GM21526 (cell line): Measurements from ENCODE around the gene POTEC.
"Not testable (repeated sequence)": the region's sequence is repeated elsewhere in the genome, so short reads cannot be mapped to it uniquely, and the experiment has no call there.

Experiments
- ATAC-seq: cut with Tn5 transposase; IDR thresholded peaks from one replicate; pipeline ENCODE4 v1.9.1; 2021; ENCODE audit warnings: moderate library complexity; ENCODE audit not compliant: unreplicated experiment, low FRiP score

Gene POTEC

GRCh38 chr18:14543446-14543964 lies at the start of gene POTEC:
Gene POTEC (minus strand): TSS chr18:14543600. CDS start chr18:14543146, 454 bp downstream.
- ATAC-seq = not testable (repeated sequence)

DNA sequence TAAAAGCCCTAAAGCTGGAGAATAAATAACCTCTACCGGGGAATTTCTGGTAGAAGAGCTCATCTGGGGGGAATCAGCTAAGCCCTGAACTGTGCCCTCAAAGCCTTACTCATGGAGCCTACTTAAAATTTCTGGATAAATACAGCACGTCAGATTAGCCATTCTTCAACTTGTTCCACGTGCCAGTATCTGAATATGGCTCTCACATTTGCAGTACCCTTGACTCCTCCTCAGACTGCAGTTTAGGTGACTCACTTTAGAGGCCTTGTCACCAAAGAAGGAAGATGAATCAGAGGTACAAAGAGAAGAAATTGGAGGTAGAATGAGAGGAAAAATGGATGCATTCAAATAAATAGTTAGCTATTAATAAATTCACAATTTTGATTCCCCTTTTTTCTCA lies 34.6 kb upstream of the POTEC start:
- ATAC-seq = no peak

GRCh38 chr18:14559502-14559901 lies 16.1 kb upstream of the POTEC start:
- not testable (repeated sequence) for ATAC-seq

DNA sequence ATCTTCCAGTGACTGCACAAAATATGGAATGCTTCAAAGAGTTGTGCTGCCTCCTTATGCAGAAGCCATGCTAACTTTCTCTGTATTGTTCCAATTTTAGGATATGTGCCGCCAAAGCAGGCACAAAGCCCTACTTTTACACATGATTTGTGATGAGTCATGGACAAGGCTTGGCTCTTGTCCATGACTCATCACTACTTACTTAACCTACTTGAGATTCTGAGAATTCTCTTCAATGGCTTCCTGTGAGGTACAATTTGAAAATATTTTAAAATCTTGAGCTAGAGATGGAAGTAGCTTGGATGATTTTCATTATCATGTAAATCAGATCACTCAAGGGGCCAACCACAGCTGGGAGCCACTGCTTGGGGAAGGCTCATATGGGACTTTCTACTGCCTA lies 11.7 kb downstream of the POTEC start:
- not testable (repeated sequence) for ATAC-seq

GRCh38 chr18:14510707-14511106 lies 32.7 kb downstream of the POTEC start:
- not testable (repeated sequence) for ATAC-seq

GRCh38 chr18:14503691-14504090 lies 39.7 kb downstream of the POTEC start:
- ATAC-seq = not testable (repeated sequence)

GRCh38 chr18:14501894-14502293 lies 41.5 kb downstream of the POTEC start:
- ATAC-seq = not testable (repeated sequence)

GRCh38 chr18:14489256-14490014 lies 54.0 kb downstream of the POTEC start:
- ATAC-seq = not testable (repeated sequence)

- ATAC-seq = not testable (repeated sequence)
These were observed 54.6 kb downstream of the POTEC start for GRCh38 chr18:14488789-14489188.

- ATAC-seq = not testable (repeated sequence)
These were observed 56.3 kb downstream of the POTEC start for GRCh38 chr18:14486926-14487580.

DNA sequence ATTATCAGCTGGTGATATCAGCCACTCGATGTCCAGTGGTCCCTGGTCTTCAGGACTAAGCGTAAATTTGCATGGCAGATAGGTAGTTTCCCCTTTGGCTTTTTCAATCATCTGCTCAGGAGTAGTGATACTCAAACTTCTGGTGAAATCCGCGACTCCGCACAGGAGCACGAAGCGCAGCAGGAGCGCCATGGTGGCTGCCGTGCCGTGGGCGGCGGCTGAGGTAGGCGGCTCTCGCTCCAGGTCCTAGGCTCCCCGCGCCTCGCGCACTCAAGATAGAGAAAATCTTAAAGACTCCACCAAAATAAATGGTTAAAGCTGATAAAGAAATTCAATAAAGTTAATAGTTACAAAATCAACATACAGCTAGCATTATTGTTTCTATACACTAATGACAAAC lies 64.3 kb downstream of the POTEC start:
- ATAC-seq = not testable (repeated sequence)

GRCh38 chr18:14475520-14475919 lies 67.9 kb downstream of the POTEC start:
- not testable (repeated sequence) for ATAC-seq

GRCh38 chr18:14474752-14475151 lies 68.6 kb downstream of the POTEC start:
- not testable (repeated sequence) for ATAC-seq

DNA sequence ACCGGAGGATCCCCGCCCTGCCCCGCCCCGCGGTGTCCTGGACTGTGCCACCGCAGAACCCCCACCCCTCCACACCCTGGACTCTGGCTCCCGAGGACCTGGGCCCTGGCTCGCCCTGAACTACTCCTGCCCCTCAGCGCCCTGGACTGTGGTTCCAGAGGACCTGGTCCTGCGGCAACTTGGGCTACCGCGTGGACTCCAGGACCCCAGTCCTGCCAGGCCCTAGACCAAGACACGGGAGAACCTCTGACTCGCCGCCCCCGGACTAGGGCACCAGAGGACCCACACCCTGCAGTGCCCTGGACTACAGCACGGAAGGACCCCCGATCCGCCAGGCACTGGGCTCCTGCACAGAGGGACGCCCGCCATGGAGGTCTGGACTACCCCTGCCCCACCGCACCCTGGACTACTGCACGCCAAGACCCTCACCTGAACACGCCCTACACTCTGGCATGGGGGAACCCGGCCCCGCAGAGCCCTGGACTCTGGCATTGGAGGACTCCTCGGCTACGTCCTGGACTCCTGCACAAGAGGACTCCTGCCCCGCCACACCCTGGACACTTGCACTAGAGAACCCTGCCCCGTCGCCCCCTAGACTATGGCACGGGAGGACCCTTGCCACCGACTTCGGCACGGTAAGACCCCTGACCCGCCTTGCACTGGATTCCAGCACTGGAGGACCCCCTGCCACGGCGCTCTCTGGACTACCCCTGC lies 69.2 kb downstream of the POTEC start:
- ATAC-seq = not testable (repeated sequence)

- not testable (repeated sequence) for ATAC-seq
These were observed 70.0 kb downstream of the POTEC start for GRCh38 chr18:14473250-14474006.

DNA sequence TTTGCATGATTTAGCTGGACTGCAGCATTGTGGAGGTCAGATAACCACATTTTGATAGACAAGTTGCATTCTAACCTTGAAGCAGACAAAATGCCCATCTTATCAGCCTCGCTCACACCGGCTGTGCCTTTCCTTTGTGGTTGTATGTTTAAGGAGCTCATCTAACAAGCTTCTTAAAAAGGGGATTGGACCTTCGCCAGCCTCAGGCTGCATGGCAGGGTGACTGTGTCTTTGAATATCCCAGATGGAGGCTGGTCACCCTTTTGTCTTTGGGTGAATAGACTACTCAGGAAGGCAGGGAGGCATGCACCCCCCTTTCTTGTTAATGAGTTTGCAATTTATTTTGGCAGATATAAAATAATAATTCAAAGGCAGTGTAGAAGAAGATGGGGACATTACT lies 72.1 kb downstream of the POTEC start:
- not testable (repeated sequence) for ATAC-seq

GRCh38 chr18:14470446-14470845 lies 73.0 kb downstream of the POTEC start:
- not testable (repeated sequence) for ATAC-seq

GRCh38 chr18:14470046-14470445 lies 73.4 kb downstream of the POTEC start:
- ATAC-seq = not testable (repeated sequence)

DNA sequence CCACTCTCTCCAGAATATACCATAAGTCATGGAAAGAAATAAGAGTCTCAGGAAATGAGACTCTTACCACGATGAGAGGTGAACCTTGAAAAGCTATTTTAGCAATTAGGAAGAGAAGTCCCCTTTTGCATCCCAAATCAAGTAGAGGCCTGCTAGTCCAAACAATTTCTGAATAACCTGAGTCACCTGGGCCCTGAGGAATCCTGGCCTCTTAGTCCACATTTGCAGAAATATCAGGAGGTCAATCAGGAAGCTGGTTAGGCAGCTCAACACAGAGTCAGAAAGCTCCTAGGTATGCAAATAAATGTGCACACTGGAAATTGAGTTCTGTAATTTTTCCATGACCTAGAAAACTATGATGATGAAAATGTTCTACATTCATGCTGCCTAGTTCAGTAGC lies 77.4 kb downstream of the POTEC start:
- ATAC-seq = not testable (repeated sequence)
